Measurements from ENCODE around the gene PCDHA9.

DNA sequence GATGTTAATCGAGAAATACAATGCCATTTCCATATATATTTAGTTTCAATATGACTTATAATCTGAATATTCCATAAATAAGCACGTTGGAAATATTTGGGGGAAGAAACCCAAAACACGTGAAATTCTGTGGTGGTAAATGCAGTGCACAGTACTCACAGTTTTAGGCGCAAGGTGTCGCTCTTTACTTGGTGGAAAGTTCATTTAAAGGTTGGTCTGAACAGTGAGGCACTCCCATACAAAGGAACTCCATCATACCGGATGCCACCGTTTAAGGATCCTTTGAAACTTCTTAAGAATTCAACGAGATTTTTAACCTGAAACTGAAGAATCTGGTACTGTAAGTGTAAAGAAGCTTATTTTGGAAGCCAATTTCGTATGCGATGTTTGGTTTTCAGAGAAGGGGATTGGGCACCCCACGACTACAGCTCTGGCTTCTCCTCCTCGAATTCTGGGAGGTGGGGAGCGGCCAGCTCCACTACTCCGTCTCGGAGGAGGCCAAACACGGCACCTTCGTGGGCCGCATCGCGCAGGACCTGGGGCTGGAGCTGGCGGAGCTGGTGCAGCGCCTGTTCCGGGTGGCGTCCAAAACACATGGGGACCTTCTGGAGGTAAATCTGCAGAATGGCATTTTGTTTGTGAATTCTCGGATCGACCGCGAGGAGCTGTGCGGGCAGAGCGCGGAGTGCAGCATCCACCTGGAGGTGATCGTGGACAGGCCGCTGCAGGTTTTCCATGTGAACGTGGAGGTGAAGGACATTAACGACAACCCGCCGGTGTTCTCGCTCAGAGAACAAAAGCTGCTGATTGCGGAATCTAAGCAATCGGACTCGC lies 20.8 kb downstream of the PCDHA9 start, which contains the start of gene PCDHA11:
- TF ChIP-seq CTCF (IDR thresholded peaks at IDR 0.05), result peak in 1 of 4 experiments; percentile 42
- no peak for TF ChIP-seq POLR2A (IDR thresholded peaks at IDR 0.05)

Data from gastroesophageal sphincter (tissue), 3 donors.